AG09309 (cell line): ENCODE measurements around the gene FGF14.
A peak's percentile ranks its signal among the peaks of the same experiment; 100 is the strongest.

Experiments
- DNase-seq: peaks from one replicate; pipeline ENCODE4 v3.0.0-alpha.2; 2010; ENCODE audit warnings: low read depth
- H3K4me3 ChIP-seq: 2 replicates; pipeline ENCODE4 v1.5.1; 2011; ENCODE audit warnings: mild to moderate bottlenecking, low read depth, low read length, moderate library complexity; ENCODE audit not compliant: control insufficient read depth
- CTCF ChIP-seq: IDR thresholded peaks from 2 replicates; pipeline ENCODE4 v1.5.1; 2011; ENCODE audit warnings: mild to moderate bottlenecking, low read depth, low read length, inconsistent platforms; ENCODE audit not compliant: insufficient read depth, control insufficient read depth; ENCODE audit errors: missing control alignments

The FGF14 gene

GRCh38 chr13:102295316-102296048, 106.4 kb downstream of the FGF14 start:
- no peak overlapping the region for H3K4me3 ChIP-seq
- TF ChIP-seq CTCF = no peak
- no peak for DNase-seq

- TF ChIP-seq CTCF = no peak
- no peak overlapping the region for H3K4me3 ChIP-seq
- DNase-seq = no peak
Observed at GRCh38 chr13:102294407-102295018, 107.3 kb downstream of the FGF14 start.

- no peak overlapping the region for H3K4me3 ChIP-seq
- no peak for TF ChIP-seq CTCF
- no peak for DNase-seq
Observed at GRCh38 chr13:102293723-102294122, 108.1 kb downstream of the FGF14 start.

- TF ChIP-seq CTCF = no peak
- no peak for DNase-seq
- no peak overlapping the region for H3K4me3 ChIP-seq
Observed at GRCh38 chr13:102291587-102292218, 110.1 kb downstream of the FGF14 start.

- no peak for DNase-seq
- no peak overlapping the region for H3K4me3 ChIP-seq
- TF ChIP-seq CTCF = no peak
Observed at GRCh38 chr13:102289606-102290005, 112.2 kb downstream of the FGF14 start.

- no peak overlapping the region for H3K4me3 ChIP-seq
- peak; percentile 18 for DNase-seq
- no peak for TF ChIP-seq CTCF
Observed at GRCh38 chr13:102286326-102286725, 115.5 kb downstream of the FGF14 start.
